Measurements from ENCODE around the gene C1QB.

DNA sequence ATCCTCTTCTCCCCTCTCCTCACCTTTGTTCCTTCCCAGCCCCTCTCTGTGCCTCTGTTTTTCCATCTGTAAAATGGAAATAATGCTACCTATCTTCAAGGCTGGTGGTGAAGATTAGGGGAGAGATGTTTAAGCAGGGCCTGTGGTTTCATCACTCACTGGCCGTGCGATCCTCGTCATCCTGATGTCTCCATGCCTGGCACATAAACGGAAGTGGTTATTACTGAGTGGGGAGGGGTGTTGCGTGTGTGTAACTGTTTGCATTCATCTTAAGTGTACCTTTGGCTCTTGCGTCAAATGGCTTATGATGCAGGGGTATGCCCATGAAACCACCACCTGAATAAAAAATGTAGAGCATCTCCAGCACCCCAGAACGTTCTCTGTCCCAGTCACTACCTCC lies 33.8 kb upstream of the C1QB start:
- no peak for TF ChIP-seq POLR2AphosphoS5 (IDR thresholded peaks at IDR 0.05; ENCODE audit: low read depth, low read length)
- no peak for TF ChIP-seq POLR2A (IDR thresholded peaks at IDR 0.05; ENCODE audit: low read depth, low read length)
- no peak for TF ChIP-seq TAF1 (IDR thresholded peaks at IDR 0.05; ENCODE audit: low read depth, low read length)
- no peak for TF ChIP-seq SPI1 (IDR thresholded peaks at IDR 0.05; ENCODE audit: low read depth, low read length)
- TF ChIP-seq POU2F2 (IDR thresholded peaks at IDR 0.05; ENCODE audit: low read depth, low read length) = no peak
